Measurements from ENCODE around the gene DDX10. TPM values are rescaled to one million over a fixed set of nuclear protein-coding genes. Genes with fewer than 3 reads are reported as not detected.
"Not testable (repeated sequence)": the region's sequence is repeated elsewhere in the genome, so short reads cannot be mapped to it uniquely, and the experiment has no call there.

Gene DDX10
- total RNA-seq, 1 experiment from 2014 or later, result 28.5 TPM

DNA sequence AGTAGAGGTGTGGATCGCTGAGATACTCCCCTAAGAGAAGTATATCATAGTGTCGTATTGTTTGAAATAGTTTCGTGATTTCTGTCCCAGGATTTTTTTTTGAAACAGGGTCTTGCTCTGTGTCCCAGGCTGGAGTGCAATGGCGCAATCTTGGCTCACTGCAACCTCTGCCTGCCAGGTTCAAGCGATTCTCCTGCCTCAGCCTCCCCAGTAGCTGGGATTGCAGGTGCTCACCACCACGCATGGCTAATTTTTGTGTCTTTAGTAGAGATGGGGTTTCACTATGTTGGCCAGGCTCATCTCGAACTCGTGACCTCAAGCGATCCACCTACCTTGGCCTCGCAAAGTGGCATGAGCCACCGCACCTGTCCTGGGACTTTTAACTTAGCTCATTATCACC is 159.1 kb downstream of the DDX10 start:
- DNase-seq (ENCODE audit: low read depth), result not testable (repeated sequence)

DNA sequence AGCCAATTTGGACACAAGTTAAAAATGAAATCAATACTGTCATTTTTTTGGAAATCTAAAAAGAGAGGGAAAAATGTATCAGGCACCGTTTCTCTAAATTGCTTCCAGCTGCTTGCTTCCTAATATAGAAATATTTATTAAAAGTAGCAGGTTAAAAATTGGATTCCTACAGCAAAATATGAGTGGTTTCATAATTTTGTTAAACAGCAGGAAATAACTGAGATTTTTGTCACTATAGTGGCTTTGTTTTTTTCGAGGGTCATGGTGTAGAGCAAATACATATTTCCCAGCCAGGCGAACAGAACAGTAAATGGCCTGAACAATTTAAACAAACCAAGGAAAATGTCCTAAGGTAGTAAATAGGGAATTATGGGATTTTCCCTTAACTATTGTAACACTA is 159.7 kb downstream of the DDX10 start:
- no peak for DNase-seq (ENCODE audit: low read depth)

DNA sequence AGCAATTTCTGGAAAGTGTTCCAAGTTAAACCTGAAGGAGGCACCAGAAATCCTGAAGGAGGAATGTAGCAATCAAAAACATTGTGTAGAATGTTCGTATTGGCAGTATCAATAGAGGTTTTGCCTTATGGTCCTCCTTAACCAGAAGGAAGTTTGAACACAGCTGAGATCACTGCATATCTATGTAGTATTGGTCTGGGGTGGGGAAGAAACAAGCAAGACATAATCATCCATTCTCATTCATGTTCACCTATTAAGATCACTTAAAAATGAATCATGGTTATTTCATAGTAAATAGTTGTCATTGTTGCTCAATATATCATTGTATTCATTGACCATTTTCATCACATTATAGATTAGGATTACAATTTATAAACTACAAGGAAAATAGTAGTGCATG is 160.5 kb downstream of the DDX10 start:
- no peak for DNase-seq (ENCODE audit: low read depth)

DNA sequence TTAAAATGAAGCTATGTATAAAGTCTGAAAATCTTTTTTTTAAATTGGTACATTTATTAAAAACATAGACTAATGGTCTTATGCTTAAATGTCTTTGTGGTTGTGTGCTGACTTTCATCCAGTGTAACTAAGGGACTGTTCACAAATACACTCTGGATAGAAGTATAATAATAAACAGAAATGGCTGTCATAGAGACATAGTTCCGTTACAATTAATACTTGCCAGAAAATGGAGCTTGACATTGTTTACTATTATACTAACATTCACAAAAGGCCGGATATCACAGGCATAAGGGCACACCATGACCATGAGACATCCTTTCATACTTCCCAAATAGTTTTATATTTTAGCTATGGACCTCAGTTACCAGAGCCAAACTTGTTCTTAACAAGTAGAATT is 161.3 kb downstream of the DDX10 start:
- no peak for DNase-seq (ENCODE audit: low read depth)

DNA sequence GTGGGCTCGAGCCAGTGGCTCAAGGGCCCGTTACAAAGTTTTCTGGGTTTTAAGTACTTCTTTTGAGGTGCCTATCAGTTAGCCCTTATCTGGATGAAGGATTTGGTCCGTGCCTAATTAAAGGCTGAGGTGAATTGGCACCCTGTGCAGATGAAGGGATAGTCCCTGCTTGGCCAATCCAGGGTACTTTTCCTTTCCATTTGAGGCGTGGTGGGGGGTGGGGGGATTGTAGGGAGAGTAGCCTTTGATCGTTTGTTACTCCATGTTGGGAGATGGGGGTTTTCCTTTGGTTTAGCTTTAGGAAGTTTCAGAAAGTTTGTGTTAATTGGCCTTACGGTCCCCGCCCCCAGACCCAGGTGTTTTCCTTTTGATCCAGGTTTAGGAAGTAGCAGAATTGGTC is 170.8 kb downstream of the DDX10 start:
- DNase-seq (ENCODE audit: low read depth), result no peak

DNA sequence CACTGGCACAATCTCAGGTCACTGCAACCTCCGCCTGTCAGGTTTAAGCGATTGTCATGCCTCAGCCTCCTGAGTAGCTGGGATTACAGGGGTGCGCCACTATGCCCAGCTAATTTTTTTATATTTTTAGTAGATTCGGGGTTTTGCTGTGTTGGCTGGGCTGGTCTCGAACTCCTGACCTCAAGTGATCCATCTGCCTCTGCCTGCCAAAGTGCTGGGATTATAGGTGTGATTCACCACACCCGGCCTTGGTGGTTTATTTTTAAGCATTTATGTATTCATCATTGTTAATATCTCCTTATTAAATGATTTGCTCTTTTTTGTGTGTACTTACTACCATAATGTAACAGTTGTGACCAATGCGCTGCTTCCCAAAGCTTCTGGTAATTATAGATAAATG is 171.7 kb downstream of the DDX10 start:
- DNase-seq (ENCODE audit: low read depth), result peak; percentile 4

DNA sequence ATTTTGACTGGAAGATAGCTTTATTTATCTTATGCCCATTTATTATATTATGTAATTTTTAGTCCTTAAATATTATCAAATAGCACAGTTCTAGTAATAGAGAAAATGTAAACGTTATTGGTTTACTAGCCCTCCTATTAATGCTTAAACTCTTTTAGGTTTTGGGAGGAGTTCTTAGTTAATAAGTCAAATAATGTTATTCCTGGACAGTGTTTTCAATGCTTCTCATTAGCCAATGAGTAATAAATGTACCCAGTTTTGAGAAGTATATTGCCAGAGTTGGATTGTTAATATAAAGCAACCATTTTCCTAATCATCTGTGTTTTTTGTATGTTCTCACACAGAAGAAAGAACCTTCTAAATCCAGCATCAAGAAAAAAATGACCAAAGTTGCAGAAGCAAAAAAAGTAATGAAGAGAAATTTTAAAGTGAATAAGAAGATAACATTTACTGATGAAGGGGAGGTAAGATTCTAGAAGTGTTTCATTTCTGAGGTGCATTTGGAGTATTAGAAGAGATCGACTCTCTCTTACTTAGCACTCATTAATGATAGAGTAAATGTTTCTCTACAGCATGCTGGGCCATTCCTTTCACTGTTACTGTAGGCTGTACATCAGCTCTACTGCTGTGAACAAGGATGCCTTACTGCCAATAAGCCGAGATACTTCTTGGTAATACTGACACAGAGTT is 173.4 kb downstream of the DDX10 start:
- no peak for DNase-seq (ENCODE audit: low read depth)

DNA sequence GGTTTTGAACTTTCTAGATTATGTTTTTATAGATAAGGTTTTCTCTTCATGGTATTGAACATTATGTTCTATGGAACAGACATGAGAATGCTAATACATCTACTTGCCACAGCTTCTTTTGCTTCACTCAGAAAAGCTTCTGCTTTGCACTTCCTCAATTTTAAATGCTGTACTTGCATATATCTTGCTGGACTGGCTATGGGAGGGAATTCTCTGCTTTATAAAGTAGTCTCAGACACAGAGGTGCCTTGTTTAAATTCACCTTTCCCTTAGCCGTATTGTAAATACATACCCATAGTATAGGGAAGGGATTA is 173.9 kb downstream of the DDX10 start:
- no peak for DNase-seq (ENCODE audit: low read depth)

DNA sequence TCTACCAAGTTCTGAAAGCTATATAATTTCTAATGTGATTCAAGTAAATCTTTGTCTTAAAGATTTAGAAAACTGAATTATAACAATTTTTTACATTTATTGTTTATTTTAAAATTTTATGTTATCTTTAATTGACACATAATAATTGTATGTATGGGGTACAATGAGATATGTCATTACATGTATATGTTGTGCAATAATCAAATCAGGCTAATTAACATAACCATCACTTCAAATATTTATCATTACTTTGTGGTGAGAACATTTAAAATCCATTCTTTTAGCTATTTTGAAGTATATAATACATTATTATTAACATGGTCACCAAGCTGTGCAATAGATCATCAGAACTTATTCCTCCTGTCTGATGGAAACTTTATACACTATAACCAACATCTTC is 181.1 kb downstream of the DDX10 start:
- DNase-seq (ENCODE audit: low read depth), result no peak

DNA sequence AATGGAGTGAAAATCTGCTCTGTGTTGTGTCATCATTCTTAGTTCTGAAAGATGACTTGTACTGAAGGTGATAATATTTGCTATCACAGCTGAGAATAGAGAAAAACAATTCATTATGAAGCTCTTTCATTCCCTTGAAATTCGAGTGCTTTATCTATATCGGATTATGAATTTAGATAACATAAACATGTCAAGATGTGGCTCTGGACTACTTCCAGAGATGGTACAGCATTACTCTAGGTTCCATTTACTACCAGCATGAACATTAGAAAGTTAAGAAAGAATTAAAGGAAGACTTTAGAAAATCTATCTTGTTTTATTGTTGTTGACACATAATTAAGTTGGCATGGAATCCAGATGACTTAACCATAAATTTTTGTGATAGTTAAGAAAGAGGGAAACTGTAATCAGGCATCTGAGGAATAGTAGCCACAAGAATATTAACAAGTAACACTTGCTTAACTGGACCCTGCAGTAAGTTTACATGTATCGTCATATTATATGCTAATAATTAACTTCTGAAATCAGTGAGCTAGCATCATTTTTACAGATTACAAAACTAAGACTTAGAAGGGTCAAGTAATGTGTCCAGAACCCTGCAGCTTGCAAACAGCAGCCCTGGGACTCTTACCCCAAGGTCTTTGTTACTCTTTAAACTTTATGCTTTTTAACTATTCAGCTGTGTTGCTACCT is 182.6 kb downstream of the DDX10 start:
- no peak for DNase-seq (ENCODE audit: low read depth)

DNA sequence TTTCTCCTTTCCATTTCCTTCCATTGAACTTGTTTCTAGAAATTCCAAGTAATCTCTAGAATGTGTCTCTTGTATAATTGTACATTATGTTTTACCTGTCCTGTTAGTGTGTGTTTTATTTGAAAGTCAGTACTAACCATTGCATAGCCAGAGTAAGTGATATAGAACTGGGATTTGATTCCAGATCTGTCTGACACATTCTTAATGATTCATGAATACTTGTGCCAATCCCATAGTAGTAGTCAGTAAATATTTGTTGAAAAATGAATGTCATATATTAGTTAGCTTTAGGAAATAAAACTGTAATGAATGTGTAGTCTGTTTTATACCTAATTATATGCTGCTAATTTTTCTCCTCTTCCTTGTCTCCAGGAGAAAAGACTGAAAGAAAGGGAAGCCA is 186.9 kb downstream of the DDX10 start:
- no peak for DNase-seq (ENCODE audit: low read depth)

DNA sequence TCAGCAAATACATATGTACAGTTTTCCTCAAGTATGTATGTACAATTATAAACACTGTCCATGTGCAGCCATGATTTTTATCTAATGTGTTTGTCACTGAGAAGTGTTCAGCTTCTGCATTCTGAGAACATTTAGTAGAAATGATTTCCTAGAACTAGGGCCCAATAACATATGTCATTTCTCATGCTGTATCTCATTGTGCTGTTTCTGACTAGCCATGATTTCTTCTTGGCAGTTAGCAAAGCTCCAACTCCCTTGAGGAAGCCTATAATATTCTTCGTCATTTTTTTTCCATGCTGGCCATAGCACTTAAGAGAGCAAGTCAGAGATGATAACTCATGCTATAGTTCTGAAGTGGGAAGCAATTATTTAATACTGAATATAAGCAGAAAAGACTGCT is 187.8 kb downstream of the DDX10 start:
- no peak for DNase-seq (ENCODE audit: low read depth)

DNA sequence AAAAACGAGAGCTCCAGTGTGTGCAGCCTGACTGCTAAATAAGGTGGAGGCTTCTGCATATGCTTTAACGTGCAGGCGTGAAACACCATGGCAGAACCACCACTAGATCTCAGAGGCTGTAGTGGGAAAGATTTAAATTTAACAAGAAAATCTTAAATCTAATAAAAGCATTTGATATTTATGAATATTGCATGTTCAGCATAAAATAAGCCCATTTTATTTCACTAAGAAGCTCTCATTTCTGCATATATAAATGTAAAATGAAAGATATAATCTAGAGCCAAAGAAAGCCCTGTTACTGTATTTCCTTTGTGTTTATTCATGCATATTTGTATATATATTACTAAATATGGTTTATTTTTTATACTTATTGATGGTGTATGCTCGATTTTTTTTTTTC is 188.3 kb downstream of the DDX10 start:
- no peak for DNase-seq (ENCODE audit: low read depth)

DNA sequence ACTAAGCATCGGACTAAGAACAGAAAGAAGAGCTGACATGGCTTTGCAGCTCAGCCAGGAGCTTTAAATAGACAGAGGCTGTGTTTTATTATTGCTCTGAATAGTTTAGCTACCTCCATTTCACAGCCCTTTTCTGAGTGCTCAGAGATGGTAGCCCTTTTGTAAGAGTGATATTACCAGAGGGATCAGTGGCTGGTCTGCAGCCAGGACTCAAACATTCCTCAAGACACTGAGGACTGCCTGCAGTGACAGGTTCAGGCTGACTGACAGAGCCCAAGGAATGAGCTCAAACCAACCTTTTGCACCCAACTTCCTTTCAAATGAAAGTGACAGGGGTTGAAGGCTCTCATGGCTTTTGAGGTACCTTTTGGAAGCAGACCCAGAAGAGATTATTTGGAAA is 189.0 kb downstream of the DDX10 start:
- DNase-seq (ENCODE audit: low read depth), result no peak

DNA sequence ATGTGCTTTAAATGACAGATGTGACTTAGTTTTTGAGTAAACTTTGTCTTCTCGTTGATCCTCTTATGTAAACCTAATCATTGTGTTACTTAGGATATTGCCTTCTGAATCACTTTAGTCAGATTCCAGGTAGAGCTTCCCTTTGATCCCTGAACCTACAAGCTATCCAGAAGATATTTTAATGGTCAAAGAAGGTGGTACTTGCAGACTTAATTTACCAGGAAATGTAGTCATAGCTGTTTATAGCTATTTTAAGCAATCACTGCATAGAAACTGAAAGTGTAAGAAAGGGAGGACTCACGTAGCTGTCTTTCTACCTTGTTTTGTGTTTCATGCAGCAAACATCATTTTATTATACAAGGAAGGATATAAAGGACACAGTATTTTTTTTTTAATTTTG is 189.5 kb downstream of the DDX10 start:
- no peak for DNase-seq (ENCODE audit: low read depth)

DNA sequence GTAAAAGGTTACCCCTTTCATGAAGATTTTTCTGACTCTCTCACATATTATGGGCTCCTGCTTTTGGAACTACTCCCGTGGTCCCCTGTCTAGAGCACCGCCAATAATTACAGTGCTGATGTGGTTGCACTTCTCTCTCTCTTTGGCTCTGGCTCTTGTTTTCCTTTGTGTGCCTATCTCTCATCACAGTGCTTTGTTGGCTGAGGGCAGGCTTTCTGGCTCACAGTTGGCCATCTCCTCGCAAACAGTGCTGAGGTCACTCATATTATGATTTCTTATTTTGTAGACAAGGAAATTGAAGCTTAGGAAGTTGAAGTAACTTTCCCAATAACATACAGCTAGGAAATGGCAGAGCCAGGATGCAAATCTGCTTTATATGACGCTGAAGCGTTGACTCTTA is 192.5 kb downstream of the DDX10 start:
- DNase-seq (ENCODE audit: low read depth), result no peak

DNA sequence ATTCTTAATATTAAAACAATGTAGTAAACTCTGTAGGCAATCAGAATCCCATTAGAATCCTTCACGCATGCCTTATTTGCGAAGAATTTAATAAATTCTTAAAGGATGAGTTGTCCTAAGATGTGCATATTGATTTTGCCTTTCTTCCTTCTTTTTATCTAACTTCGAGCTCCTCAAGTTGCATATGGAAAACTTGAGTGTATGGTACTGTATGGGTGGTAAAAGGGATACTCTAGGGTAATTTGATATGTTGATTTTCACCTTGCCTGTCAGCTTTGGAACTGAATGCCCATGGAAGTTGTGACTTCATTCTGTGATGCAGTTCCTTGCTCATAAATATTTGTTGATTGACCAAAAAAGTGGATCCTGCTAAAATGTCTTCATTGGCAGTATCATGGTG is 193.8 kb downstream of the DDX10 start:
- DNase-seq (ENCODE audit: low read depth), result no peak

DNA sequence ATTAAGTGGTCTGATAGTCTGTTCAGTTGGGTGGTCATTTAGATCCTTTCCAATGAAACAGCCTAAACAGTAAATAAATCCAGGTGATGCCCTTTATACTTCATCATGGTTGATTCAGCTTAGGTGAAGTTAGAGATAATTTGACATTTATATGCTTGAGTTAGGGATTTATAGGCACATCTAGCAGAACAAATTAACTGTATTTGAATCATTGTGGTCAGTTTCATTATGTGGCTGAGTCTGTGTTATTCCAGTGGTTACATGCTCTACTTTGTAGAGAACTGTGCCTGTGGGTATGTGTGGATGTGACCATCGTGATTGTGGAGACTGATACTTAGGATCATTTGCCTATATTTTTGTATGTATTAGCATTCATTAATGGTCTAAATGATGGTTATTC is 194.6 kb downstream of the DDX10 start:
- peak; percentile 32 for DNase-seq (ENCODE audit: low read depth)

DNA sequence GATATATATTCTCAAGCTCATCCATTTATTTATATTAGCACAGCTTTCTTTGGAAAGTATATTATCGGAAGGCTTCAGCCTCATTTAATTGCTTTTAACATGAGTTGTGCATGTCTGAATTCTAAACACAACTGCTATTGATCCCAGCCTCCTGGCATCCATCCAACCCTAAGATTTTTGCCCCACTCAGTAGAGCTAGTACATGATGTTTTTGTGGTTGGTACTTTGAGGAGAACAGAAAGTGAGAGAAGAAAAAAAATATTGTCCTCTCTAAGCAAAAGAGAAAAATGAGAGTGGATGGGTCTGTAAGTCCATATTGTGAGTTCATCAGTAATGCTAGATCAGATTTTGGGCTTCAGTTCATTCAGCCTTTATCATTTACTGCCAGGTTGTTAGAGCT is 198.7 kb downstream of the DDX10 start:
- no peak for DNase-seq (ENCODE audit: low read depth)

DNA sequence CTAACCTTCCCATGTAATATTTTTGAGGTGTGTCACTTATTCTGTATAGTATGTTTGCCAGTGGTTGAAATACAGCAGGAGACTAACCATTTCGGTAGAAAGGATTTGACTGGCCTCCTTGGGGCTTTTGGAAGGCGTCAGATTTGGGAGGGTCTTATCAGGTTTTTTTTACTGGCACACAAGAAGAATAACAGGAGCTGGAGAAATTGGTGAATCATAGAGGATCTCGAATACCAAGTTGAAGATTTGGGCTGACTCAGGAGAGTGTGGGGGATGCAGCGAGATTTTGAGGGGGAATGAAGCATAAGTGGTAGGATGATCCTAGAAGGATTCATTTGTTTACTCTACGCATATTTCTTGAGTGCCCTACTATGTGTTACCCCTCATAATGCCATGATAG is 200.5 kb downstream of the DDX10 start:
- no peak for DNase-seq (ENCODE audit: low read depth)

DNA sequence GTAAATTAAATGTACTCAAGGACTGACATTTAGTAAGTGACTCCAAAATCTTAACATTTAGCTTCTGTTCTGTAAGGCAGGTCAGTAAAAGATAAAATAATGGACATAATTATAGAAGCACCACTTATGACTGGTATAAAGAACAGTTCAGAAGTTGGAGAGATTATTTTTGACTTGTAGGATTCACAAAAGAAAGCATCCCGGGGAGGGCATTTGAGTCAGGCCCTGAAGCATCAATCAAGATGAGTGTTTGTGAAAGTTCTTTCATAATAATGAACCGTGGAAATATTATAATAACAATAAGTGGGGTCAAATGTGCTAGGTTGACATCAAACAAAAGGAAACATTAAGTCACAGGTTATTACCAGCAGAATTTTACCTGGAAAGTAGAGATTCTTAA is 201.9 kb downstream of the DDX10 start:
- DNase-seq (ENCODE audit: low read depth), result no peak

DNA sequence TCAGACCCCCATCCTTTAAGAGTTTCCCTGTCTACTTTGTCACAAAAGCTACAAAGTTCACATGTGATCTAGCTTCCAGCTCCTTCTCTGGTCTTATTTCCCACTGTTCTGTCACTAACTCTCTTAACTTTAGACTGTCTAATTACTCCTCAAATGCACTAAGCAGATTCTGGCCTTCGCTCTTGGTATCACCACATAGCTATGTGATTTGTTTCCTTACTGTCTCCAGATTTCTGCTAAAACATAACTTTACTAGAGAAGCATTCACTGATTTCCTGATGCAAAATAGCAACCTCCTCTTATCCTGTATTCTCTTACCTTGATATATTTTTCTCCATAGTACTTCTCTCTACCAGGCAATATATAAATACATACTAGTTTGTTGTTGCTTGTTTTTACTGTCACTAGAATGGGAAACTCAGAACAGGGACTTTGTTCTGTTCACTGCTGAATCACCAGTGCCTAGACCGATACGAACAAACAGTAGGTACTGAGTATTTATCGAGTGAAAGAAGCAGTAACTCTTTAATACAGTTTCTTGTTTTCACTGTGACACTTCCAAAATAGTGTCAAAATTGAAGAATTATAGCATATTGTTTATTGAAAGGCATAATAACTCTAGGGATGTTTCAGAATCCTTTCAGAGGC is 205.6 kb downstream of the DDX10 start:
- DNase-seq (ENCODE audit: low read depth), result peak; percentile 71

DNA sequence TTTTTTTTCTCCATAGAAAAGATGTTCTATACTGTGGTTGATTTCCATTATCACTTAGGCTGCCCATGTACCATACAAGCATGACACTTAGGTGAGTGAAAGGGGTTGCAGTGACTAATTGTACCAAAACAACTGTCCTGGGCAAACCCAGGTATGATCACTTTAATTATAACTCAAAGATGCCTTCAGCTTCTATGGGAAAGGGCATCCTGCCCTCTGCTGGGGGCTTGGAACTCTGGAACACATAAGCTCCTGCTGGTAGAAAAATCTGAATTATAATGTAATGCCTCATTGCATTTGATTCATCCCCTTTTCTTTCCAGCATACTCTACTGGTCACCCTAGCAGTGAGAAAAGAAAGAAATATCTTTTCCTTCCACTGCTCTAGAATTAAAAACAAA is 206.3 kb downstream of the DDX10 start:
- DNase-seq (ENCODE audit: low read depth), result peak; percentile 72

Data from LHCN-M2 (cell line).